Smooth muscle cell (in vitro differentiated cells): ENCODE measurements around the gene XPNPEP2. TPM values are rescaled to one million over a fixed set of nuclear protein-coding genes. Genes with fewer than 3 reads are reported as not detected.

Experiments
- DNase-seq: peaks from one replicate; lab custom pipeline; 2025; ENCODE audit not compliant: unreplicated experiment; lab: John Stamatoyannopoulos, UW
- H2AFZ ChIP-seq: fragments of 200-600 bp; sonication (generic); 2 replicates; pipeline ENCODE4 v1.6.0; 2016; ENCODE audit warnings: antibody characterized with exemption, low read depth, mild to moderate bottlenecking
- H3F3A ChIP-seq: fragments of 200-600 bp; sonication (generic); 2 replicates; pipeline ENCODE4 v1.6.0; 2017; ENCODE audit warnings: antibody characterized with exemption, low read depth
- H3K27ac ChIP-seq: fragments of 200-600 bp; sonication (generic); 2 replicates; pipeline ENCODE4 v1.5.1; 2016; ENCODE audit warnings: low read depth, mild to moderate bottlenecking
- H3K27me3 ChIP-seq: fragments of 200-600 bp; sonication (generic); 2 replicates; pipeline ENCODE4 v1.6.1; 2016; ENCODE audit warnings: low read depth, mild to moderate bottlenecking
- H3K36me3 ChIP-seq: fragments of 200-600 bp; sonication (generic); 2 replicates; pipeline ENCODE4 v1.5.1; 2016; ENCODE audit warnings: low read depth
- H3K4me1 ChIP-seq: fragments of 200-600 bp; sonication (generic); 2 replicates; pipeline ENCODE4 v1.5.1; 2016; ENCODE audit warnings: low read depth
- H3K4me2 ChIP-seq: fragments of 200-600 bp; sonication (generic); 2 replicates; pipeline ENCODE4 v1.6.0; 2016; ENCODE audit warnings: mild to moderate bottlenecking
- H3K4me3 ChIP-seq: fragments of 200-600 bp; sonication (generic); 2 replicates; pipeline ENCODE4 v1.5.1; 2016; ENCODE audit warnings: mild to moderate bottlenecking
- H3K79me2 ChIP-seq: fragments of 200-600 bp; sonication (generic); 2 replicates; pipeline ENCODE4 v1.6.0; 2016; ENCODE audit warnings: low read depth, mild to moderate bottlenecking
- H3K9ac ChIP-seq: fragments of 200-600 bp; sonication (generic); 2 replicates; pipeline ENCODE4 v1.6.0; 2016; ENCODE audit warnings: low read depth
- H3K9me3 ChIP-seq: fragments of 200-600 bp; sonication (generic); replicated peaks from 2 replicates; pipeline ENCODE4 v1.5.1; 2016; ENCODE audit warnings: low read depth
- H4K20me1 ChIP-seq: fragments of 200-600 bp; sonication (generic); 2 replicates; pipeline ENCODE4 v1.6.0; 2016; ENCODE audit warnings: low read depth
- CTCF ChIP-seq: fragments of 200-600 bp; sonication (generic); IDR thresholded peaks from 2 replicates; pipeline ENCODE4 v1.5.1; 2017; ENCODE audit warnings: borderline replicate concordance, mild to moderate bottlenecking, antibody characterized with exemption; ENCODE audit not compliant: insufficient read depth, poor library complexity, severe bottlenecking
- WGBS: methylation state at CpG from one replicate; pipeline ENCODE4 v1.1.7; 2016; ENCODE audit warnings: low lambda C conversion rate; 5-methylcytosine and 5-hydroxymethylcytosine counted together
- polyA plus RNA-seq: library from polyadenylated mRNA; unstranded; fragments of >200 nt; fragmentation: Nextera tagmentation; extraction: Ambion mirVana; gene quantifications from 2 replicates; pipeline ENCODE4 v1.2.1, GENCODE V29; 2016
- total RNA-seq: library from RNA; depleted of rRNA; stranded (reverse); fragments of >200 nt; gene quantifications from 2 replicates; pipeline ENCODE4 v1.2.3, GENCODE V29; 2014

The XPNPEP2 gene
- total and polyA plus RNA-seq, 2 experiments from 2014 or later: 0.09 to 0.13 TPM

- no peak overlapping the region for H3K27ac ChIP-seq
- H3F3A ChIP-seq: no peaks in the 10 kb centered on the region
- no peaks in the 10 kb centered on the region for H3K36me3 ChIP-seq
- H3K4me1 ChIP-seq: no peaks in the 10 kb centered on the region
- no peaks in the 10 kb centered on the region for H3K79me2 ChIP-seq
- no peak overlapping the region for H2AFZ ChIP-seq
- no peak for TF ChIP-seq CTCF
- H3K9ac ChIP-seq: no peak overlapping the region
- no peaks in the 10 kb centered on the region for H3K9me3 ChIP-seq
- H4K20me1 ChIP-seq: no peaks in the 10 kb centered on the region
- no peak overlapping the region for H3K4me3 ChIP-seq
- DNase-seq: no peak
- H3K4me2 ChIP-seq: no peak overlapping the region
- WGBS: 87% methylated on average over 4 of the region's 4 CpGs
- H3K27me3 ChIP-seq: no peaks in the 10 kb centered on the region
Observed at GRCh38 chrX:129782706-129783105, 43.9 kb downstream of the XPNPEP2 start.

GRCh38 chrX:129783291-129783713 lies 44.5 kb downstream of the XPNPEP2 start:
- H3K4me1 ChIP-seq: no peaks in the 10 kb centered on the region
- 88% methylated on average over 11 of the region's 11 CpGs for WGBS
- no peaks in the 10 kb centered on the region for H3K27me3 ChIP-seq
- TF ChIP-seq CTCF: no peak
- no peak overlapping the region for H2AFZ ChIP-seq
- no peaks in the 10 kb centered on the region for H3K9me3 ChIP-seq
- no peaks in the 10 kb centered on the region for H3K79me2 ChIP-seq
- DNase-seq: no peak
- H3F3A ChIP-seq: no peaks in the 10 kb centered on the region
- no peak overlapping the region for H3K4me3 ChIP-seq
- H4K20me1 ChIP-seq: no peaks in the 10 kb centered on the region
- no peak overlapping the region for H3K27ac ChIP-seq
- no peak overlapping the region for H3K9ac ChIP-seq
- H3K4me2 ChIP-seq: no peak overlapping the region
- no peaks in the 10 kb centered on the region for H3K36me3 ChIP-seq

GRCh38 chrX:129784371-129784770 lies 45.6 kb downstream of the XPNPEP2 start:
- H3K4me1 ChIP-seq: no peaks in the 10 kb centered on the region
- no peak overlapping the region for H3K9ac ChIP-seq
- WGBS: 84% methylated on average over 7 of the region's 7 CpGs
- DNase-seq: no peak
- no peak overlapping the region for H3K4me3 ChIP-seq
- H3F3A ChIP-seq: no peaks in the 10 kb centered on the region
- H3K9me3 ChIP-seq: no peaks in the 10 kb centered on the region
- no peak overlapping the region for H3K27ac ChIP-seq
- H3K27me3 ChIP-seq: no peaks in the 10 kb centered on the region
- no peak overlapping the region for H2AFZ ChIP-seq
- no peaks in the 10 kb centered on the region for H4K20me1 ChIP-seq
- no peaks in the 10 kb centered on the region for H3K36me3 ChIP-seq
- H3K4me2 ChIP-seq: no peak overlapping the region
- no peak for TF ChIP-seq CTCF
- H3K79me2 ChIP-seq: no peaks in the 10 kb centered on the region

- Histone ChIP-seq H3K4me3 (no peak overlapping the region), H2AFZ (no peak overlapping the region), H3F3A (no peaks in the 10 kb centered on the region), H3K79me2 (no peaks in the 10 kb centered on the region), H3K9ac (no peak overlapping the region), H3K4me2 (no peak overlapping the region), H3K27me3 (no peaks in the 10 kb centered on the region), H3K27ac (no peak overlapping the region), H3K9me3 (no peaks in the 10 kb centered on the region), H3K36me3 (no peaks in the 10 kb centered on the region), H3K4me1 (no peaks in the 10 kb centered on the region), H4K20me1 (no peaks in the 10 kb centered on the region)
- no peak for DNase-seq
- WGBS: 78% methylated on average over 11 of the region's 11 CpGs
- no peak for TF ChIP-seq CTCF
Observed at GRCh38 chrX:129785160-129785947, 46.6 kb downstream of the XPNPEP2 start.
